ENCODE measurements around the gene LHX5. TPM values are rescaled to one million over a fixed set of nuclear protein-coding genes. Genes with fewer than 3 reads are reported as not detected.
A peak's percentile ranks its signal among the peaks of the same experiment; 100 is the strongest.

Gene LHX5
- total RNA-seq, 4 donors from 2014 or later: not detected

GRCh38 chr12:113440336-113440735 is 31.3 kb downstream of the LHX5 start:
- DNase-seq (ENCODE audit: low spot score in 2 of 2): no peak
- no peak for TF ChIP-seq CTCF (IDR thresholded peaks at IDR 0.05)
- Histone ChIP-seq H3K27ac (no peak overlapping the region), H3K9me3 (no peaks in the 10 kb centered on the region), H3K4me1 (no peaks in the 10 kb centered on the region), H3K36me3 (no peaks in the 10 kb centered on the region), H3K4me3 (no peak overlapping the region), H3K27me3 (peaks cover 0 to 13% of the 10 kb centered on the region in 2 donors)
- WGBS, 2 donors: 55 to 67% methylated on average over 7 of the region's 7 CpGs

- TF ChIP-seq EP300 (IDR thresholded peaks at IDR 0.05) (no peak), CTCF (IDR thresholded peaks at IDR 0.05) (peak in 4 of 5 experiments; percentile 20 to 44 (median 31)), POLR2A (IDR thresholded peaks at IDR 0.05) (no peak)
- Histone ChIP-seq H3K4me3 (no peak overlapping the region), H3K27me3 (peaks cover 0 to 9% of the 10 kb centered on the region in 2 donors), H3K27ac (no peak overlapping the region), H3K4me1 (no peaks in the 10 kb centered on the region), H3K9me3 (no peaks in the 10 kb centered on the region), H3K36me3 (no peaks in the 10 kb centered on the region)
- 29 to 40% methylated on average over 7 to 8 of the region's 8 CpGs for WGBS, 2 donors
- DNase-seq (ENCODE audit: low spot score in 2 of 2): no peak
Observed at GRCh38 chr12:113439606-113440030, 32.1 kb downstream of the LHX5 start.

GRCh38 chr12:113439301-113439597 is 32.4 kb downstream of the LHX5 start:
- Histone ChIP-seq H3K4me3 (no peak overlapping the region), H3K9me3 (no peaks in the 10 kb centered on the region), H3K27ac (no peak overlapping the region), H3K27me3 (peaks cover 0 to 9% of the 10 kb centered on the region in 2 donors), H3K36me3 (no peaks in the 10 kb centered on the region), H3K4me1 (no peaks in the 10 kb centered on the region)
- DNase-seq (ENCODE audit: low spot score in 2 of 2): no peak
- TF ChIP-seq EP300 (IDR thresholded peaks at IDR 0.05) (no peak), CTCF (IDR thresholded peaks at IDR 0.05) (no peak), POLR2A (IDR thresholded peaks at IDR 0.05) (no peak)
- 46 to 50% methylated on average over 4 of the region's 4 CpGs for WGBS, 2 donors

- WGBS, 2 donors: 88 to 92% methylated on average over 4 of the region's 4 CpGs
- Histone ChIP-seq H3K27me3 (peaks cover 0 to 9% of the 10 kb centered on the region in 2 donors), H3K4me3 (no peak overlapping the region), H3K4me1 (no peaks in the 10 kb centered on the region), H3K27ac (no peak overlapping the region), H3K36me3 (no peaks in the 10 kb centered on the region), H3K9me3 (no peaks in the 10 kb centered on the region)
- no peak for DNase-seq (ENCODE audit: low spot score in 2 of 2)
- TF ChIP-seq EP300 (IDR thresholded peaks at IDR 0.05) (no peak), POLR2A (IDR thresholded peaks at IDR 0.05) (no peak), CTCF (IDR thresholded peaks at IDR 0.05) (no peak)
Observed at GRCh38 chr12:113438523-113439300, 33.0 kb downstream of the LHX5 start.

GRCh38 chr12:113437729-113438100 is 34.0 kb downstream of the LHX5 start:
- Histone ChIP-seq H3K9me3 (no peaks in the 10 kb centered on the region), H3K27me3 (peaks cover 0 to 3% of the 10 kb centered on the region in 2 donors), H3K4me1 (no peaks in the 10 kb centered on the region), H3K4me3 (no peak overlapping the region), H3K36me3 (no peaks in the 10 kb centered on the region), H3K27ac (no peak overlapping the region)
- WGBS, 2 donors: 66 to 71% methylated on average over 8 to 9 of the region's 9 CpGs
- no peak for DNase-seq (ENCODE audit: low spot score in 2 of 2)
- TF ChIP-seq CTCF (IDR thresholded peaks at IDR 0.05) (no peak), EP300 (IDR thresholded peaks at IDR 0.05) (no peak), POLR2A (IDR thresholded peaks at IDR 0.05) (no peak)

Measured in tibial nerve (tissue), 4 donors.